ENCODE results near the gene PCBP3. TPM values are rescaled to one million over a fixed set of nuclear protein-coding genes. Genes with fewer than 3 reads are reported as not detected.

PCBP3 gene
- total RNA-seq, 1 donor from 2014 or later, result 5.5 TPM

DNA sequence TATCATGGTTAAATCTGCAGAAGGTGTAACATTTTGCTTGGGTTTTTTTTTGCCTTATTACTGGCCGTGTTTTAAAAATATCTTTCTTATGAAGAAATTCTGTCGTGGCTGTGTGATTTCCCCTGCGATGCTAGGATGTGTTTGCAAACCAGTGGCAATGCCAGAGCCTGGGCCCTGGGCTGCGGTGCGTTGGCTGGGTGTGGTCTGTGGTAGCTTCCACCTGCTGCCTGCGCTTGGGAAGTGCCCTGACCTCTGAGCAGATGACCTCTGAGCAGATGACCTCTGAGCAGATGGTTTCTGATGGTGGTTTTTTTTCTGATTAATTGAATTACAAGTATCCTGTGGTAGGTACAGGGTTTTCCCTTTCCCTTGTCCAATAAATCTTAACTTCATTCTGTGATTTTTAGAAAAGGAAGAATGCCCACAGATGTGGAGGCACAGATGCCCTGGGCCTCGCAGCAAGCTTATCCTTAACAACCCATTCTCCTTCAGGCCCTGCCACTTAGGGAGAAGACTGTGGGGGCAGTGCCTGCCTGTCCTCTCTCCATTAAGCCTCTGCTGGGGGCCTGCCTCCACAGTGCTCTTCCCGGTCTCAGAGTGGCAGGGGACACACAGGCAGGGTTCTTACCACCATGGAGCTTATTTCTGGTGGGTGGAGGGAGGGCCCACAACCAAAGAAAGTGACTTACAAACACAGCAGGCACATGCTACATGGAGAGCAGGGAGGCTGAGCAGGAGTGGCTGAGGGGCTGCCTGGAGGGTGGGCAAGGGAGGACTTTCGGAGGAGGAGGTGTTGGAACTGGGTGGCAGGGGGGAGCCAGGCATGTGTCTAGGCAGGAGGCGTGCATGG is 81.7 kb downstream of the PCBP3 start:
- no peak for DNase-seq

DNA sequence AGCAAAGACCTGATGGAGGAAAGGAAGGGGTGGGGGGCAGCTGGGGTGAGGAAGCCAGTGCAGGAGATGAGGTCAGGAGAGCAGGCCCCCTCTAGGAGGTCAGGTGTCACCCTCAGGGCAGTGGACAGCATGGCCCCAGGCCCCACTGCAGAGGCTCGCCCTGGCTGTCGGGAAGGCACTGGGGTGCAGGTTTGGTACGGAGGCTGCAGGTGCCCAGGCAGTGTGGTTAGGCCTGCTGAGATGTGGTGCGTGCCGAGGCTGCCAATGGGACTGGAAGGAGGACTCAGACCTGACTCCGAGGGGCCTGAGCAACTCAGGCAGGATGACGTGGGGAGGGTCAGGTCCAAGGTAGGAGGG is 82.3 kb downstream of the PCBP3 start:
- no peak for DNase-seq

DNA sequence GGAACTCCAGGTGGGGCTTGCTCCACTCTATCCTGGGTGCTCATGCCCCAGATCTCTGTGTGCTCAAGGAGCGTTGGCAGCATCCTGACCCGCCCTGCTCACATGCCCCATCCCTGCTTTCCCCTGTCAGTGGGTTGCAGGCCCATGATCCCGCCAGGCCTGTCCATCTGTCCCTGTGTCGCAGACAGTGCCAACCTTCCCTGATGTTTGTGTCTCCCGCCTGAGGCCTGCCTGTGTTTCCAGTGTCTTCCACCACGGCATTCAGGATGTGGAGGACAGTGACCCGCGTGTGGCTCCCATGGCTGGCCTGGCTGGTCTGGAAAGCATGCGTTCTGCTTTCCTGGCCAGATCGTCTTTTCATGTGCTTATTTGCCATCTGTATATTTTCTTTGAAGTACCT is 82.9 kb downstream of the PCBP3 start:
- DNase-seq, result no peak

- no peak for DNase-seq
These were observed 83.9 kb downstream of the PCBP3 start for GRCh38 chr21:45727390-45727789.

- DNase-seq, result no peak
These were observed 91.9 kb downstream of the PCBP3 start for GRCh38 chr21:45735259-45736000.

- no peak for DNase-seq
These were observed 92.6 kb downstream of the PCBP3 start for GRCh38 chr21:45736042-45736689.

DNA sequence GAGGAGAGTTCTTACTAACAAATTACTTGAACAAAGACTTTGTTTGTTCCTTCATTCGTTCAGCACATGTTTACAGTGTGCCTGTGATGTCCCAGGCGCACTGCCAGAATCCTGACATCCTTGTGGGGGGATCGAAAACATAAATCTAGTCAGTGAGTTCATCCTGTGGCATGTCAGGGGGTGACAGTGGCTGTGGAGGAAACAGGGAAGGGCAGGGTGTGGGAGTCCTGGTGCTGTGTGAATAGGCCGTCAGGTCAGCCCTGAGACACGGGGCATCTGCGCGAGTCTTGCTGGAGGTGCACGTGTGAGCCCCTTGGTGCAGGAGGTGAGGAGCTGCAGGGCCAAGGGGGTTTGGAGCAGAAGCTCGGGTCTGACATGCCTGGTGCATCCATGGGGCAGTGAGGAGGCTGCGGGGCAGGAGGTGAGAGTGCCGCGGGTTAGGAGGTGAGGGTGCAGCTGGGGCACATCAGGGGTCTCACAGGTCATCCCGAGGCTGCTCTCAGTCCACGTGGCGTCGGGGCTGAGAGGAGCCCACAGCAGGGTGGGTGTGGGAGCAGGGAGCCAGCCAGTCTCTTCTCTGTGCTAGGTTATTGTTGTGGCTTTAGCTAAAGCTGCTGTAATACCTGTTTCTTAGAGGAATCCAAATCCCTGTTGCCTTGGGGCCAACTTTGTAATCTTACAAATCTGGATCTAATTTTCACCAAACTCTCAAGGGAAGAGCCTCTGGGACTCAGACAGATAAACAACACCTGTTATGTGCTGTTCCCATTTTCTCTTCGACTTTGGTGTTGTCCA is 93.4 kb downstream of the PCBP3 start:
- DNase-seq, result no peak

GRCh38 chr21:45737485-45738166 is 94.1 kb downstream of the PCBP3 start:
- DNase-seq, result no peak

GRCh38 chr21:45739218-45740087 is 95.9 kb downstream of the PCBP3 start:
- no peak for DNase-seq

DNA sequence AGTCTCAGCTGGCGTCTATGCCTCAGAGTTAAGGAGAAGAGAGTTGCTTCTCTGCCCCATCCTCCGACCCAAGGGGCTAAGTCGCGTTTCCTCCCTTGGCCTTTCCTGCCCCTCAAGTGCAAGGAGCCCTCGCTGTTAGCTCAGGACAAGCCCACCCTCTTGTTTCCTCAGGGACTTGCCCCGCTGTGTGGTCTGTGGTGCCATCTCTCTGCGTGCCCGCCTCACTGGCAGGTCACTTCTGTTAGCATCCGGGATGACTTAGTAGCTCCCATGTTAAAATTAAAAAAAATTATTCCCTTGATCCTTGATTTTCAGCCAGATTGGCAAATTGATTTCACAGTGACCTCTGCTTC is 96.5 kb downstream of the PCBP3 start:
- DNase-seq, result no peak

- DNase-seq, result no peak
These were observed 97.2 kb downstream of the PCBP3 start for GRCh38 chr21:45740491-45741357.

GRCh38 chr21:45741691-45742090 is 98.2 kb downstream of the PCBP3 start:
- DNase-seq, result no peak

DNA sequence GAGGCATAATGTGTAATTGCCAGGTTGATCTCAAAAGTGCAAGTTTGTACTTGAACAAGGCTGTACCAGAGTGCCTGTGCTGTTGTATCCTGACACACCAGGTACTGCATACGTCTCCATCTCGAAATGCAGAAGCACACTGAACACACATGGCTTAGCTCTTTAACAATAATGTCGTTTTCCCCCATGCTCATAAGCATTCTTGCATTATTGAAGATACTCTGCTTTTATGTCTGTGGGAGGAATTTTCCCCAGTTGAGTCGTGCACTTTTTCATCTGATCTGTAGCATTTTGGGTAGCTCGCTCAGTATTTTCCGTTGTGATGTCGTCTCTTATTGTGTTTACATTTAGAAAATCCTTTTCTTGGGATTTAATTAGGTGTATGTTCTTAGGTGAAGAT is 98.7 kb downstream of the PCBP3 start:
- no peak for DNase-seq

DNA sequence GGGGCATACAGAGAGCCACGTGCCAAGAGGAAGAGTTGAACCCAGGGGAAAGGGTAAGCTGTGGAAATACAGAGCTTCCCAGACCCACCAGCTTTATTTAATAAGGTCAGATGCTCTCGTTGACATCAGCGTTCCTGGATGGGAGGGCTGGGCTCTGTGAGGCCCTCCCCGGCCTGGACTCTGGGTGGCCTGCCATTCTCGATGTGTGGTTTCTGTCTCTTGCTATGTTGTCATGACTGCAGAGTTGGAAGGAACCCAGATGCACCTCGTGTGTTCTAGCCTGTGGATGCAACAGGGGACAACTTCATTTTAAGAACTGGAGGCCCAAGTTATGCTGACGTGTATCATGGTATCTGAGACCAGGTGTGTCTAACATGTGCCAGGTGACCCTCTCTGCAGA is 101.7 kb downstream of the PCBP3 start:
- DNase-seq, result no peak

GRCh38 chr21:45747233-45747766 is 103.8 kb downstream of the PCBP3 start:
- no peak for DNase-seq

DNA sequence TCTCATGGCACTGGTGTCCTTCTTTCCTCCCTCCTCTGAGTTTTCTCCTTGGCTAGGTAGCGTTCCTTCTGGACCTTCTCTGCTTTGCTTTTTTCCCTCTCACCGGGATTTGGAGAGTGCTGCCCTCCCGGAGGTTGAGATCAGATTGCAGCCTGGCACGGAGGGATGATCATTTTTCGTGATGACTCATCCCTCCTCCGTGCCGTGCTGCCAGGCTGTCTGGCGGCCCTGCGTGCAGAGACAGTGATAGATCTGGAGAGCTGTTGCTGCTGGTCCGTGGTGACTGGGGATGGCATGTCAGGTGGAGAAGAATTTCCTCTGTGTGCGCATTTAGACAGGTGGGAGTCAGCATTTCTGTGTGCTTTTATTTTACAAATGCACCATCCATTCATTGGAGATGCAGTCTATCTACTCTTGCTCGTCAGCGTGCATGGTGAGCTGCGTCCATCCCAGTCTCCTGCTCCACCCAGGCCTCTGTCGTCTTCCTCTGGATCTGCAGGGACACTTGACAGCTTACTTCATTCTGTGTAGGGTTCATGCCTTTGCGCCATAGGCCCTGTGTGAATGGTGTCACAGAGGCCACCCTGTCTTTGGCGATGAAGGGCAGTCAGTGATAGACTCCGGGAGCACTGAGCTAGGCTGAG is 104.4 kb downstream of the PCBP3 start:
- peak; percentile 31 for DNase-seq

GRCh38 chr21:45748593-45748992 is 105.1 kb downstream of the PCBP3 start:
- no peak for DNase-seq

GRCh38 chr21:45749974-45750373 is 106.4 kb downstream of the PCBP3 start:
- no peak for DNase-seq

GRCh38 chr21:45750936-45751335 is 107.4 kb downstream of the PCBP3 start:
- DNase-seq, result no peak
